SK-N-MC (cell line): ENCODE measurements around the gene SEC24C.

Experiments used
- EZH2 ChIP-seq: fragments of 200-600 bp; sonication (generic); IDR thresholded peaks from one replicate; pipeline ENCODE4 v1.6.1; 2017; ENCODE audit warnings: antibody characterized with exemption
- FOXP2 ChIP-seq: optimal IDR thresholded peaks from 2 replicates; pipeline ENCODE3; 2011; ENCODE audit warnings: mild to moderate bottlenecking, moderate library complexity; ENCODE audit not compliant: insufficient read depth; ENCODE audit errors: extremely low read length, control extremely low read depth
- POLR2AphosphoS5 ChIP-seq: IDR thresholded peaks from 2 replicates; pipeline ENCODE4 v1.6.1; 2012; ENCODE audit warnings: mild to moderate bottlenecking, low read depth, low read length, borderline replicate concordance

DNA sequence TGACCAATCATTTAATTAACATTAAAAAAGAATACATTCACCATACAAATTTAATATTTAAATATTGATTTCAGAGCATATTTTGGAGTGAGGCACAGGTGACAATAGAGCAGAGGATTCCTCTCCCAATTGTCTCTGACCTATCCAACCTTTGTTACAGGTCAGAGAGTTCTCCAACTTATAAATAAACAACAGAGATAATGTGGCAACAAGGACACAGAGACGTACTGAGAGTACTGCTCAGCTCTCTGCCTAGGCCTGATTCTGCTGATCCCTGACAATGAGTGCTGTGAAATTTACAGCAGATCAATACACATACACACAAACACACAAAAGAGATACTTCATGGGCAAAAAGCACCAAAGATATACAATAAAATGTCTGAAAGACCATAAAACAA, 27.9 kb upstream of the SEC24C start:
- TF ChIP-seq POLR2AphosphoS5 = no peak
- TF ChIP-seq EZH2 = no peak
- TF ChIP-seq FOXP2 = no peak
